HCT116 (cell line): ENCODE results near the gene OXER1. TPM values are rescaled to one million over a fixed set of nuclear protein-coding genes. Genes with fewer than 3 reads are reported as not detected.

Experiments used
- ATAC-seq: fragments of 200-7000 bp; cut with Tn5 transposase; 2 replicates; pipeline ENCODE4 v1.9.1; 2020; ENCODE audit warnings: mild to moderate bottlenecking, moderate library complexity
- BruUV-seq: library from RNA; stranded (reverse); fragments of 400-500 nt; replicated peaks from 2 replicates; lab custom pipeline; 2021; lab: Mats Ljungman, UMichigan
- CTCF ChIA-PET: fragments of 300-600 bp; sonication (Branson Sonifier 250); formaldehyde crosslinking; loops from one replicate; lab custom pipeline; 2021; ENCODE audit warnings: antibody characterized with exemption; lab: Charles Lee
- POLR2A ChIA-PET: fragments of 300-600, 350-600 bp; sonication (Branson Sonifier 250); formaldehyde crosslinking; loops from one replicate; lab custom pipeline; 2021; ENCODE audit warnings: antibody characterized with exemption; lab: Charles Lee
- RAD21 ChIA-PET, 2 experiments: fragments of 300-600 bp; sonication (Branson Sonifier 250); formaldehyde crosslinking; loops; one replicate each; lab custom pipeline; 2023; ENCODE audit warnings: low total read pairs in 2 of 2; ENCODE audit not compliant: uncharacterized antibody in 2 of 2, unreplicated experiment in 2 of 2, low non-redundant PET in 1 of 2; lab: Charles Lee
- DNase-seq: peaks from one replicate; pipeline ENCODE4 v3.0.0-alpha.2; 2010; ENCODE audit warnings: low read depth, low spot score
- H2AFZ ChIP-seq: fragments of 200-600 bp; shearing (Covaris generic), sonication (generic); 2 replicates; pipeline ENCODE4 v1.6.1; 2017; ENCODE audit warnings: low read depth, mixed run types, mixed read lengths, antibody characterized with exemption, low read length; ENCODE audit not compliant: poor library complexity, severe bottlenecking
- H3K27ac ChIP-seq: 2 replicates; pipeline ENCODE4 v1.5.1; 2012; ENCODE audit warnings: low read depth, low read length
- H3K27me3 ChIP-seq: fragments of 200-600 bp; sonication (generic); 2 replicates; pipeline ENCODE4 v1.6.1; 2016; ENCODE audit warnings: mixed run types, low read length, mixed read lengths; ENCODE audit not compliant: insufficient read depth
- H3K36me3 ChIP-seq, 2 experiments: fragments of 200-500 bp in 1 of 2; fragments of 200-600 bp in 1 of 2; sonication (Bioruptor generic) in 1 of 2; sonication (generic) in 1 of 2; 2 replicates each; pipeline versions ENCODE4 v1.5.1 to v1.6.1; 2014 to 2016; ENCODE audit warnings: low read length in 2 of 2, inconsistent platforms in 1 of 2, mixed read lengths in 1 of 2, mixed run types in 1 of 2; ENCODE audit not compliant: insufficient read depth in 2 of 2, control insufficient read depth in 1 of 2
- H3K4me1 ChIP-seq, 2 experiments: fragments of 200-600 bp in 1 of 2; sonication (generic) in 1 of 2; 2 replicates each; pipeline versions ENCODE4 v1.5.1 to v1.6.1; 2012 to 2017; ENCODE audit warnings: low read length in 2 of 2, inconsistent platforms in 1 of 2, mild to moderate bottlenecking in 1 of 2, mixed read lengths in 1 of 2, mixed run types in 1 of 2, moderate library complexity in 1 of 2; ENCODE audit not compliant: insufficient read depth in 2 of 2, control insufficient read depth in 1 of 2
- H3K4me2 ChIP-seq: fragments of 200-600 bp; sonication (generic); 2 replicates; pipeline ENCODE4 v1.6.1; 2017; ENCODE audit warnings: mixed run types, low read length, mixed read lengths
- H3K4me3 ChIP-seq, 2 experiments: fragments of 200-600 bp in 1 of 2; sonication (generic) in 1 of 2; replicated peaks in 1 of 2; 2 replicates each; pipeline ENCODE4 v1.5.1; 2011 to 2016; ENCODE audit warnings: low read length in 2 of 2, control low read depth in 1 of 2, low read depth in 1 of 2, mild to moderate bottlenecking in 1 of 2, mixed read lengths in 1 of 2, mixed run types in 1 of 2
- H3K79me2 ChIP-seq: fragments of 200-600 bp; sonication (generic); 2 replicates; pipeline ENCODE4 v1.6.1; 2017; ENCODE audit warnings: mild to moderate bottlenecking, mixed run types, low read length, moderate library complexity, mixed read lengths; ENCODE audit not compliant: insufficient read depth
- H3K9ac ChIP-seq: fragments of 200-600 bp; sonication (generic); 2 replicates; pipeline ENCODE4 v1.6.1; 2016; ENCODE audit warnings: low read length, mixed read lengths
- H3K9me2 ChIP-seq: fragments of 200-600 bp; sonication (generic), shearing (Covaris generic); 2 replicates; pipeline ENCODE4 v1.6.1; 2017; ENCODE audit warnings: mixed run types, mild to moderate bottlenecking, moderate library complexity; ENCODE audit not compliant: insufficient read depth
- H3K9me3 ChIP-seq, 2 experiments: fragments of 200-500 bp in 1 of 2; fragments of 200-600 bp in 1 of 2; sonication (Bioruptor generic) in 1 of 2; sonication (generic) in 1 of 2; 2 replicates each; pipeline ENCODE4 v1.6.1; 2014 to 2017; ENCODE audit warnings: low read length in 2 of 2, mixed read lengths in 2 of 2, inconsistent platforms in 1 of 2, low read depth in 1 of 2, mild to moderate bottlenecking in 1 of 2, mixed run types in 1 of 2, moderate library complexity in 1 of 2; ENCODE audit not compliant: control insufficient read depth in 1 of 2, insufficient read depth in 1 of 2
- H4K20me1 ChIP-seq: fragments of 200-600 bp; sonication (generic), shearing (Covaris generic); 2 replicates; pipeline ENCODE4 v1.6.1; 2017; ENCODE audit warnings: mixed run types, mild to moderate bottlenecking, moderate library complexity; ENCODE audit not compliant: insufficient read depth
- CBX3 ChIP-seq: IDR thresholded peaks from 2 replicates; pipeline ENCODE4 v1.6.1; 2012; ENCODE audit warnings: low read depth
- CEBPB ChIP-seq: IDR thresholded peaks from 2 replicates; pipeline ENCODE4 v1.6.1; 2012; ENCODE audit warnings: low read depth
- EZH2 ChIP-seq: fragments of 200-600 bp; sonication (generic); IDR thresholded peaks from 2 replicates; pipeline ENCODE4 v1.6.1; 2017; ENCODE audit warnings: antibody characterized with exemption, mixed run types
- FOSL1 ChIP-seq: IDR thresholded peaks from 2 replicates; pipeline ENCODE4 v1.6.1; 2012; ENCODE audit warnings: low read depth
- POLR2AphosphoS5 ChIP-seq: IDR thresholded peaks from 2 replicates; pipeline ENCODE4 v1.6.1; 2011; ENCODE audit warnings: mild to moderate bottlenecking, low read depth, low read length, moderate library complexity
- SIN3A ChIP-seq: IDR thresholded peaks from 2 replicates; pipeline ENCODE4 v1.6.1; 2012; ENCODE audit warnings: low read depth
- SP1 ChIP-seq: IDR thresholded peaks from 2 replicates; pipeline ENCODE4 v1.6.1; 2012; ENCODE audit warnings: low read depth
- TCF7L2 ChIP-seq: IDR thresholded peaks from 2 replicates; pipeline ENCODE4 v1.7.0; 2011; ENCODE audit warnings: borderline replicate concordance, inconsistent platforms; ENCODE audit not compliant: insufficient read depth, insufficient read length; ENCODE audit errors: extremely low read depth
- intact Hi-C: fragments of 100-400 bp; cut with micrococcal nuclease; formaldehyde crosslinking; loops from 2 replicates; pipeline ENCODE4 v1.10.0; 2022
- total RNA-seq: library from RNA; stranded (reverse); gene quantifications from one replicate; pipeline ENCODE4 v1.2.1, GENCODE V29; 2021; ENCODE audit not compliant: unreplicated experiment
- TF ChIP-seq, protein P1 (sequence below): IDR thresholded peaks from 2 replicates; pipeline ENCODE4 v1.6.1; 2012; ENCODE audit warnings: low read depth
- TF ChIP-seq, protein P2 (sequence below): IDR thresholded peaks from 2 replicates; pipeline ENCODE4 v1.6.1; 2012
- TF ChIP-seq, protein P3 (sequence below): IDR thresholded peaks from 2 replicates; pipeline ENCODE4 v1.6.1; 2012
- TF ChIP-seq, protein P4 (sequence below), 3 experiments: fragments of 200-600 bp in 1 of 3; sonication (generic) in 1 of 3; IDR thresholded peaks in 2 of 3; conservative IDR thresholded peaks in 1 of 3; 2 replicates each; pipeline ENCODE4 v1.5.1; 2012 to 2017; ENCODE audit warnings: low read depth in 2 of 3, low read length in 2 of 3, antibody characterized with exemption in 1 of 3, borderline replicate concordance in 1 of 3, control low read depth in 1 of 3, mild to moderate bottlenecking in 1 of 3, mixed read lengths in 1 of 3, mixed run types in 1 of 3, moderate library complexity in 1 of 3; ENCODE audit not compliant: insufficient read depth in 1 of 3

Gene OXER1
- total RNA-seq, 1 experiment from 2014 or later, result not detected

- Histone ChIP-seq H3K27me3 (no peaks in the 10 kb centered on the region), H3K9ac (no peak overlapping the region), H3K9me3 (no peaks in the 10 kb centered on the region), H3K4me3 (no peak overlapping the region), H3K27ac (no peak overlapping the region), H3K36me3 (no peaks in the 10 kb centered on the region), H3K4me2 (no peak overlapping the region), H2AFZ (no peak overlapping the region), H3K4me1 (no peaks in the 10 kb centered on the region), H3K9me2 (no peaks in the 10 kb centered on the region), H3K79me2 (no peaks in the 10 kb centered on the region), H4K20me1 (no peaks in the 10 kb centered on the region)
- ChIA-PET CTCF (no interaction called here), POLR2A (no interaction called here), RAD21 (no interaction called here)
- no peak for DNase-seq
- no TSS peak for BruUV-seq
- TF ChIP-seq, protein P1, sequence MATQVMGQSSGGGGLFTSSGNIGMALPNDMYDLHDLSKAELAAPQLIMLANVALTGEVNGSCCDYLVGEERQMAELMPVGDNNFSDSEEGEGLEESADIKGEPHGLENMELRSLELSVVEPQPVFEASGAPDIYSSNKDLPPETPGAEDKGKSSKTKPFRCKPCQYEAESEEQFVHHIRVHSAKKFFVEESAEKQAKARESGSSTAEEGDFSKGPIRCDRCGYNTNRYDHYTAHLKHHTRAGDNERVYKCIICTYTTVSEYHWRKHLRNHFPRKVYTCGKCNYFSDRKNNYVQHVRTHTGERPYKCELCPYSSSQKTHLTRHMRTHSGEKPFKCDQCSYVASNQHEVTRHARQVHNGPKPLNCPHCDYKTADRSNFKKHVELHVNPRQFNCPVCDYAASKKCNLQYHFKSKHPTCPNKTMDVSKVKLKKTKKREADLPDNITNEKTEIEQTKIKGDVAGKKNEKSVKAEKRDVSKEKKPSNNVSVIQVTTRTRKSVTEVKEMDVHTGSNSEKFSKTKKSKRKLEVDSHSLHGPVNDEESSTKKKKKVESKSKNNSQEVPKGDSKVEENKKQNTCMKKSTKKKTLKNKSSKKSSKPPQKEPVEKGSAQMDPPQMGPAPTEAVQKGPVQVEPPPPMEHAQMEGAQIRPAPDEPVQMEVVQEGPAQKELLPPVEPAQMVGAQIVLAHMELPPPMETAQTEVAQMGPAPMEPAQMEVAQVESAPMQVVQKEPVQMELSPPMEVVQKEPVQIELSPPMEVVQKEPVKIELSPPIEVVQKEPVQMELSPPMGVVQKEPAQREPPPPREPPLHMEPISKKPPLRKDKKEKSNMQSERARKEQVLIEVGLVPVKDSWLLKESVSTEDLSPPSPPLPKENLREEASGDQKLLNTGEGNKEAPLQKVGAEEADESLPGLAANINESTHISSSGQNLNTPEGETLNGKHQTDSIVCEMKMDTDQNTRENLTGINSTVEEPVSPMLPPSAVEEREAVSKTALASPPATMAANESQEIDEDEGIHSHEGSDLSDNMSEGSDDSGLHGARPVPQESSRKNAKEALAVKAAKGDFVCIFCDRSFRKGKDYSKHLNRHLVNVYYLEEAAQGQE, result no peak
- TF ChIP-seq, protein P2, sequence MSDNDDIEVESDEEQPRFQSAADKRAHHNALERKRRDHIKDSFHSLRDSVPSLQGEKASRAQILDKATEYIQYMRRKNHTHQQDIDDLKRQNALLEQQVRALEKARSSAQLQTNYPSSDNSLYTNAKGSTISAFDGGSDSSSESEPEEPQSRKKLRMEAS, result no peak
- TF ChIP-seq FOSL1, result no peak
- TF ChIP-seq TCF7L2, result no peak
- TF ChIP-seq, protein P3, sequence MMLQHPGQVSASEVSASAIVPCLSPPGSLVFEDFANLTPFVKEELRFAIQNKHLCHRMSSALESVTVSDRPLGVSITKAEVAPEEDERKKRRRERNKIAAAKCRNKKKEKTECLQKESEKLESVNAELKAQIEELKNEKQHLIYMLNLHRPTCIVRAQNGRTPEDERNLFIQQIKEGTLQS, result no peak
- no peak for TF ChIP-seq EZH2
- no peak for TF ChIP-seq POLR2AphosphoS5
- no peak for TF ChIP-seq SIN3A
- no peak for TF ChIP-seq SP1
- TF ChIP-seq CEBPB, result no peak
- TF ChIP-seq, protein P4, sequence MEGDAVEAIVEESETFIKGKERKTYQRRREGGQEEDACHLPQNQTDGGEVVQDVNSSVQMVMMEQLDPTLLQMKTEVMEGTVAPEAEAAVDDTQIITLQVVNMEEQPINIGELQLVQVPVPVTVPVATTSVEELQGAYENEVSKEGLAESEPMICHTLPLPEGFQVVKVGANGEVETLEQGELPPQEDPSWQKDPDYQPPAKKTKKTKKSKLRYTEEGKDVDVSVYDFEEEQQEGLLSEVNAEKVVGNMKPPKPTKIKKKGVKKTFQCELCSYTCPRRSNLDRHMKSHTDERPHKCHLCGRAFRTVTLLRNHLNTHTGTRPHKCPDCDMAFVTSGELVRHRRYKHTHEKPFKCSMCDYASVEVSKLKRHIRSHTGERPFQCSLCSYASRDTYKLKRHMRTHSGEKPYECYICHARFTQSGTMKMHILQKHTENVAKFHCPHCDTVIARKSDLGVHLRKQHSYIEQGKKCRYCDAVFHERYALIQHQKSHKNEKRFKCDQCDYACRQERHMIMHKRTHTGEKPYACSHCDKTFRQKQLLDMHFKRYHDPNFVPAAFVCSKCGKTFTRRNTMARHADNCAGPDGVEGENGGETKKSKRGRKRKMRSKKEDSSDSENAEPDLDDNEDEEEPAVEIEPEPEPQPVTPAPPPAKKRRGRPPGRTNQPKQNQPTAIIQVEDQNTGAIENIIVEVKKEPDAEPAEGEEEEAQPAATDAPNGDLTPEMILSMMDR (IDR thresholded peaks at IDR 0.05 in 2 of 3, conservative IDR thresholded peaks at IDR 0.05 in 1 of 3; ENCODE audit: borderline replicate concordance in 1 of 3, insufficient read depth in 1 of 3, low read depth in 2 of 3, low read length in 2 of 3), result no peak
- no peak for TF ChIP-seq CBX3
- ATAC-seq, result no peak
- intact Hi-C loops, result no loop called here
Measured at GRCh38 chr2:42792087-42792582, 28.2 kb upstream of the OXER1 start.
